Keratinocyte (primary cell): Measurements from ENCODE around the gene NCKAP5.

Experiments used
- EZH2 ChIP-seq: IDR thresholded peaks from one replicate; pipeline ENCODE4 v1.6.1; 2012; ENCODE audit warnings: inconsistent platforms, mild to moderate bottlenecking, low read length, moderate library complexity
- TF ChIP-seq, protein P1 (sequence below), 3 experiments: IDR thresholded peaks in 1 of 3; conservative IDR thresholded peaks in 1 of 3; optimal IDR thresholded peaks in 1 of 3; 2 replicates in 2 of 3; 3 replicates in 1 of 3; pipeline versions ENCODE3 to v1.5.1; 2011; ENCODE audit warnings: low read length in 3 of 3, mild to moderate bottlenecking in 3 of 3, moderate library complexity in 2 of 3, control low read depth in 1 of 3, inconsistent platforms in 1 of 3; ENCODE audit not compliant: insufficient read depth in 2 of 3; ENCODE audit errors: extremely low read depth in 1 of 3

DNA sequence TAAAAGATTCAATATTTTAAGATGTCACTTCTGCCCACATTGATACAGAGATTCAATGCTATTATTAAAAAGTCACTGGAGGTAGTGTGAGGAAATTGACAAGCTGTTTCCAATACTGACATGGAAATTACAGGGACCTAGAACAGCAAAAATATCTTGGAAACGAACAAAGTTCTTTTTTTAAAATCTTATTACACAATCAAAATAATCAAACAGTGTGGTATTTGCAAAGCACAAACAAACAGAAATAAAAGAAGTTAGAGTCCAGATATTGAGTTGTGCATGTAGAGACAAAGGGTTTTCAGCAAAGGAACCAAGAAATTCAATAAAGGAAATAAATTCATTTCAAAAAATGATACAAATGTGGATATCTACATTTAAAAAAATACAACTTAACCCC lies 369.6 kb downstream of the NCKAP5 start:
- TF ChIP-seq, protein P1, sequence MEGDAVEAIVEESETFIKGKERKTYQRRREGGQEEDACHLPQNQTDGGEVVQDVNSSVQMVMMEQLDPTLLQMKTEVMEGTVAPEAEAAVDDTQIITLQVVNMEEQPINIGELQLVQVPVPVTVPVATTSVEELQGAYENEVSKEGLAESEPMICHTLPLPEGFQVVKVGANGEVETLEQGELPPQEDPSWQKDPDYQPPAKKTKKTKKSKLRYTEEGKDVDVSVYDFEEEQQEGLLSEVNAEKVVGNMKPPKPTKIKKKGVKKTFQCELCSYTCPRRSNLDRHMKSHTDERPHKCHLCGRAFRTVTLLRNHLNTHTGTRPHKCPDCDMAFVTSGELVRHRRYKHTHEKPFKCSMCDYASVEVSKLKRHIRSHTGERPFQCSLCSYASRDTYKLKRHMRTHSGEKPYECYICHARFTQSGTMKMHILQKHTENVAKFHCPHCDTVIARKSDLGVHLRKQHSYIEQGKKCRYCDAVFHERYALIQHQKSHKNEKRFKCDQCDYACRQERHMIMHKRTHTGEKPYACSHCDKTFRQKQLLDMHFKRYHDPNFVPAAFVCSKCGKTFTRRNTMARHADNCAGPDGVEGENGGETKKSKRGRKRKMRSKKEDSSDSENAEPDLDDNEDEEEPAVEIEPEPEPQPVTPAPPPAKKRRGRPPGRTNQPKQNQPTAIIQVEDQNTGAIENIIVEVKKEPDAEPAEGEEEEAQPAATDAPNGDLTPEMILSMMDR (optimal IDR thresholded peaks at IDR 0.05 in 1 of 3, IDR thresholded peaks at IDR 0.05 in 1 of 3, conservative IDR thresholded peaks at IDR 0.05 in 1 of 3; ENCODE audit: extremely low read depth in 1 of 3, insufficient read depth in 2 of 3, low read length in 3 of 3) = no peak
- no peak for TF ChIP-seq EZH2
